Measurements from ENCODE around the gene IER5L. TPM values are rescaled to one million over a fixed set of nuclear protein-coding genes. Genes with fewer than 3 reads are reported as not detected.
"Not testable (repeated sequence)": the region's sequence is repeated elsewhere in the genome, so short reads cannot be mapped to it uniquely, and the experiment has no call there.

IER5L gene
- total and polyA plus RNA-seq, 7 donors, result 2.3 to 17.4 (median 6.7) TPM

DNA sequence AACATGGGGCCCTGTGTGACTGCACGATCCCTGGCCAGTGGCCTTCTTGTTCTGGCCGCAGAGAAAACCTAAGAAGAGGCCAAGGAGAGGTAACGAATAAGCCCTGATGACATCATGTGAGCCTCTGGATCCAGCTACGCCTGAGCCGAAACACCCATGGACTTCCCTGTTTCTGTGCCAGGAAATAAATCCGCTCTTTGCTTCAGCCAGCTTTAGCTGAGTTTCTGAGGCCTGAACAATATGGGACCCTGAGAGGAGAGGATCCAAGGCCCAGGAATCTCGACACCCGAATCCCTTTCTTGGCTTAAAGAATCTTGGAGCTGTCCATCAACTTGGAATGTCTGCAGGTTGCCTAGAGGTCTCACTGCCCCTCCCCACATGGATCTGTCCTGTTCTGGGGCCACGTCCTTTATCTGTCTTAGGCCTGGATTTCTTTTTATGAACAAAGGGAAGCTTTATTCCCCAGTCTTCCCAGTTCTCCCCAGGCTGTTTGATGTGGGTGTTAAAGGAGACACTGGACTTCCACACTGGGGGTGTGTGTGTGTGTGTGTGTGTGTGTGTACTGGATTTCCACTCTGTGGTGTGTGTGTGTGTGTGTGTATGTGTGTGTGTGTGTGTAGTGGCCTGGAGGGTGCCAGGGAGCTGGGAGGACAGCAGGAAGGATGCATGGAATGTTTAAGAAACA lies 13.7 kb downstream of the IER5L start:
- TF ChIP-seq EP300 (IDR thresholded peaks at IDR 0.05), result no peak
- TF ChIP-seq, protein P1, sequence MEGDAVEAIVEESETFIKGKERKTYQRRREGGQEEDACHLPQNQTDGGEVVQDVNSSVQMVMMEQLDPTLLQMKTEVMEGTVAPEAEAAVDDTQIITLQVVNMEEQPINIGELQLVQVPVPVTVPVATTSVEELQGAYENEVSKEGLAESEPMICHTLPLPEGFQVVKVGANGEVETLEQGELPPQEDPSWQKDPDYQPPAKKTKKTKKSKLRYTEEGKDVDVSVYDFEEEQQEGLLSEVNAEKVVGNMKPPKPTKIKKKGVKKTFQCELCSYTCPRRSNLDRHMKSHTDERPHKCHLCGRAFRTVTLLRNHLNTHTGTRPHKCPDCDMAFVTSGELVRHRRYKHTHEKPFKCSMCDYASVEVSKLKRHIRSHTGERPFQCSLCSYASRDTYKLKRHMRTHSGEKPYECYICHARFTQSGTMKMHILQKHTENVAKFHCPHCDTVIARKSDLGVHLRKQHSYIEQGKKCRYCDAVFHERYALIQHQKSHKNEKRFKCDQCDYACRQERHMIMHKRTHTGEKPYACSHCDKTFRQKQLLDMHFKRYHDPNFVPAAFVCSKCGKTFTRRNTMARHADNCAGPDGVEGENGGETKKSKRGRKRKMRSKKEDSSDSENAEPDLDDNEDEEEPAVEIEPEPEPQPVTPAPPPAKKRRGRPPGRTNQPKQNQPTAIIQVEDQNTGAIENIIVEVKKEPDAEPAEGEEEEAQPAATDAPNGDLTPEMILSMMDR (IDR thresholded peaks at IDR 0.05), result no peak
- peak in 2 of 4 donors; percentile 11 to 36 for TF ChIP-seq POLR2AphosphoS5 (IDR thresholded peaks at IDR 0.05)
- H3K4me3 ChIP-seq, result no peak overlapping the region
- H3K36me3 ChIP-seq, result no peaks in the 10 kb centered on the region
- intact Hi-C loops (cut with DNase I), result no loop called here
- WGBS, 2 donors, result 12 to 54% methylated on average over 9 of the region's 9 CpGs
- H3K9me3 ChIP-seq, result no peaks in the 10 kb centered on the region
- no peaks in the 10 kb centered on the region for H3K27me3 ChIP-seq
- DNase-seq, result peak; percentile 90
- H3K4me1 ChIP-seq, result peaks cover 0 to 37% (median 33%) of the 10 kb centered on the region in 4 donors
- peak overlapping the region; percentile 55 to 75 (median 69) for H3K27ac ChIP-seq

DNA sequence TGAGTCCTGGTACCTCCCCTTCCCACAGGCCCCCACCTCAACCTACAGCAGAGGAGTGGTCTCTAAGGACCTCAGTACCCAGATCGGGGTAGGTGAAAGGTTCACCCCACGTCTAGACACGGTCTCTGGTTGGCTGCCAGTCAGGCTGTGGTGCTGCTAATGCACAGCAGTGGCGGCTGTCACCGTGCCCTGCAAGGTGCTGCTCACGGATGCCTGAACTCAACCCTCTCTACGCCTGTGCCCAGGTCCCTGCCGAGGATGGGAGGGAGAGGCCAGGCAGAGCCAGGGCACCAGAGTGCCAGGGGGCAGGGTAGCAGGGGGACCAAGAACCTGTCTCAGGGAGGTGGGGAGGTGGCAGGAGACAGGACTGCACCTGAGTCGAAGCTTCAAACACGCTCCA lies 14.3 kb downstream of the IER5L start:
- intact Hi-C loops (cut with DNase I), result no loop called here
- Histone ChIP-seq H3K27ac (peak overlapping the region; percentile 55 to 75 (median 69)), H3K9me3 (no peaks in the 10 kb centered on the region), H3K4me3 (no peak overlapping the region), H3K4me1 (peaks cover 0 to 37% (median 33%) of the 10 kb centered on the region in 4 donors), H3K36me3 (no peaks in the 10 kb centered on the region), H3K27me3 (no peaks in the 10 kb centered on the region)
- DNase-seq, result peak; percentile 69
- TF ChIP-seq EP300 (IDR thresholded peaks at IDR 0.05) (no peak), POLR2AphosphoS5 (IDR thresholded peaks at IDR 0.05) (no peak), POLR2A (IDR thresholded peaks at IDR 0.05) (no peak)
- TF ChIP-seq, protein P1 (IDR thresholded peaks at IDR 0.05), result no peak
- 87 to 89% methylated on average over 10 of the region's 10 CpGs for WGBS, 2 donors

DNA sequence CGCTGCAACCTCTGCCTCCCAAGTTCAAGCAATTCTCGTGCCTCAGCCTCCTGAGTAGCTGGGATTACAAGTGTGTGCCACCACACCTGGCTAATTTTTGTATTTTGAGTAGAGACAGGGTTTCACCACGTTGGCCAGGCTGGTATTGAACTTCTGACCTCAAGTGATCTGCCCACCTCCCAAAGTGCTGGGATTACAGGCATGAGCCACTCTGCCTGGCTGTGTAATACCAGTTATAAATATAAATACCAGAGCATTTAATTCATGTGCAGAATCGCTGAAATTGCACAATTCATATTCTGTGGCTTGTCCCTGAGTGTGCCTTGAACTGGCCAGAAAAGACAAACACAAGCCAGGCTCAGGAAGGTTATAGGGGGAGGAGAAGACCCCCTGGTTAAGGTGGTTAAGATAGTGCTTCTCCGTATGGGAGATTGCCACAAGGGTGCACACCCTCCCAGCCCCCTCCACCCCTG lies 14.8 kb downstream of the IER5L start:
- intact Hi-C loops (cut with DNase I); DNase-seq; H3K9me3 ChIP-seq; H3K27me3 ChIP-seq; H3K4me3 ChIP-seq; H3K36me3 ChIP-seq: not testable (repeated sequence)
- WGBS, 2 donors, result 75 to 82% methylated on average over 5 of the region's 5 CpGs
- peaks cover 0 to 35% (median 30%) of the 10 kb centered on the region in 4 donors for H3K4me1 ChIP-seq
- peak overlapping the region in 3 of 4 donors; percentile 68 to 75 (median 70) for H3K27ac ChIP-seq

DNA sequence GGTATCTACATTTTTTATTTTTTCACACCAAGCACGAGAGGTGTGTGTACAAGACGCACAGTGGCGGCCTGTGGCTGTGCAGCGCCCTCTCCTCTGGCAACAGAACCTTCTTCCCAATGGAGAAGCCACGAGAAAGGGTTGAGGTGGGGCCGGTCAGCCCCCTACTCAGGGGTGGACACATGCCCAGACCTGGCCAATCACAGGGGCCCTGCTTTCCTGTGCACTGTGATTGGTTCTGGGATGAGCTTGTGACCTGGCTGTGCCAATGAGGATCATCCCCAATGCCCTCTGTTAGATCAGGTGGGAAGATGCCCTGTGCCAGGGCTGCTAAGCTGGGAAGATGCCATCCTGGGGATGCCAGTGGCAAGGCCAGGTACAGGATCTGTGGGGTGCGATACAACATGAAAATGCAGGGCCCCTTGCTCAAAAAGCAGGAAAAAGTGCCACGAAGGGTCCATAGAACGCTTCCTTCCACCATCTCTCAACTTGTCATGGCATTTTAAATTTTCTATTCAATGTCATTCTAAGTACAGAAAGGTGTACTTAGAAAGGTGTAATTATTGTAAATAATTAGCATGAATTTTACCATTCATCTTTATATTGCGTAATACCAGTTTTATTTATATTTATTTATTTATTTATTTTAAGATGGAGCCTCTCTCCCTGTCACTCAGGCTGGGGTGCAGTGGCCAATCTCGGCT lies 15.4 kb downstream of the IER5L start:
- H3K4me1 ChIP-seq, result peaks cover 0 to 29% (median 24%) of the 10 kb centered on the region in 4 donors
- intact Hi-C loops (cut with DNase I), result no loop called here
- no peak for DNase-seq
- no peak overlapping the region for H3K27ac ChIP-seq
- TF ChIP-seq EP300 (IDR thresholded peaks at IDR 0.05) (no peak), POLR2A (IDR thresholded peaks at IDR 0.05) (no peak), POLR2AphosphoS5 (IDR thresholded peaks at IDR 0.05) (no peak)
- TF ChIP-seq, protein P1 (IDR thresholded peaks at IDR 0.05), result no peak
- no peaks in the 10 kb centered on the region for H3K36me3 ChIP-seq
- 93 to 95% methylated on average over 11 of the region's 11 CpGs for WGBS, 2 donors
- no peaks in the 10 kb centered on the region for H3K9me3 ChIP-seq
- no peak overlapping the region for H3K4me3 ChIP-seq
- no peaks in the 10 kb centered on the region for H3K27me3 ChIP-seq

GRCh38 chr9:129161534-129161837 lies 16.6 kb downstream of the IER5L start:
- no peaks in the 10 kb centered on the region for H3K36me3 ChIP-seq
- peaks cover 0 to 19% (median 12%) of the 10 kb centered on the region in 4 donors for H3K4me1 ChIP-seq
- intact Hi-C loops (cut with DNase I), result no loop called here
- no peaks in the 10 kb centered on the region for H3K9me3 ChIP-seq
- no peak overlapping the region for H3K27ac ChIP-seq
- H3K27me3 ChIP-seq, result no peaks in the 10 kb centered on the region
- no peak for DNase-seq
- TF ChIP-seq POLR2A (IDR thresholded peaks at IDR 0.05) (no peak), POLR2AphosphoS5 (IDR thresholded peaks at IDR 0.05) (no peak), EP300 (IDR thresholded peaks at IDR 0.05) (no peak)
- TF ChIP-seq, protein P1 (IDR thresholded peaks at IDR 0.05), result no peak
- H3K4me3 ChIP-seq, result no peak overlapping the region
- 93% methylated on average over 9 of the region's 9 CpGs for WGBS, 2 donors

Data from sigmoid colon (tissue), 7 donors.